ENCODE results near the gene DLL1. TPM values are rescaled to one million over a fixed set of nuclear protein-coding genes. Genes with fewer than 3 reads are reported as not detected.

The DLL1 gene
- total RNA-seq, 1 donor from 2014 or later: 59.8 TPM

- H3K27ac Mint-ChIP-seq (ENCODE audit: unreplicated experiment): no peak overlapping the region
- H3K4me3 Mint-ChIP-seq: no peak overlapping the region
- no peaks in the 10 kb centered on the region for H3K9me3 Mint-ChIP-seq
- DNase-seq (ENCODE audit: low read depth, low spot score): no peak
- no peaks in the 10 kb centered on the region for H3K4me1 Mint-ChIP-seq
- TF ChIP-seq, protein P1, sequence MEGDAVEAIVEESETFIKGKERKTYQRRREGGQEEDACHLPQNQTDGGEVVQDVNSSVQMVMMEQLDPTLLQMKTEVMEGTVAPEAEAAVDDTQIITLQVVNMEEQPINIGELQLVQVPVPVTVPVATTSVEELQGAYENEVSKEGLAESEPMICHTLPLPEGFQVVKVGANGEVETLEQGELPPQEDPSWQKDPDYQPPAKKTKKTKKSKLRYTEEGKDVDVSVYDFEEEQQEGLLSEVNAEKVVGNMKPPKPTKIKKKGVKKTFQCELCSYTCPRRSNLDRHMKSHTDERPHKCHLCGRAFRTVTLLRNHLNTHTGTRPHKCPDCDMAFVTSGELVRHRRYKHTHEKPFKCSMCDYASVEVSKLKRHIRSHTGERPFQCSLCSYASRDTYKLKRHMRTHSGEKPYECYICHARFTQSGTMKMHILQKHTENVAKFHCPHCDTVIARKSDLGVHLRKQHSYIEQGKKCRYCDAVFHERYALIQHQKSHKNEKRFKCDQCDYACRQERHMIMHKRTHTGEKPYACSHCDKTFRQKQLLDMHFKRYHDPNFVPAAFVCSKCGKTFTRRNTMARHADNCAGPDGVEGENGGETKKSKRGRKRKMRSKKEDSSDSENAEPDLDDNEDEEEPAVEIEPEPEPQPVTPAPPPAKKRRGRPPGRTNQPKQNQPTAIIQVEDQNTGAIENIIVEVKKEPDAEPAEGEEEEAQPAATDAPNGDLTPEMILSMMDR (conservative IDR thresholded peaks at IDR 0.05): no peak
- peaks cover 3% of the 10 kb centered on the region for H3K27me3 Mint-ChIP-seq (ENCODE audit: low read depth)
- no peaks in the 10 kb centered on the region for H3K36me3 Mint-ChIP-seq (ENCODE audit: low read depth)
Measured at GRCh38 chr6:170256641-170257040, 34.2 kb downstream of the DLL1 start.

DNA sequence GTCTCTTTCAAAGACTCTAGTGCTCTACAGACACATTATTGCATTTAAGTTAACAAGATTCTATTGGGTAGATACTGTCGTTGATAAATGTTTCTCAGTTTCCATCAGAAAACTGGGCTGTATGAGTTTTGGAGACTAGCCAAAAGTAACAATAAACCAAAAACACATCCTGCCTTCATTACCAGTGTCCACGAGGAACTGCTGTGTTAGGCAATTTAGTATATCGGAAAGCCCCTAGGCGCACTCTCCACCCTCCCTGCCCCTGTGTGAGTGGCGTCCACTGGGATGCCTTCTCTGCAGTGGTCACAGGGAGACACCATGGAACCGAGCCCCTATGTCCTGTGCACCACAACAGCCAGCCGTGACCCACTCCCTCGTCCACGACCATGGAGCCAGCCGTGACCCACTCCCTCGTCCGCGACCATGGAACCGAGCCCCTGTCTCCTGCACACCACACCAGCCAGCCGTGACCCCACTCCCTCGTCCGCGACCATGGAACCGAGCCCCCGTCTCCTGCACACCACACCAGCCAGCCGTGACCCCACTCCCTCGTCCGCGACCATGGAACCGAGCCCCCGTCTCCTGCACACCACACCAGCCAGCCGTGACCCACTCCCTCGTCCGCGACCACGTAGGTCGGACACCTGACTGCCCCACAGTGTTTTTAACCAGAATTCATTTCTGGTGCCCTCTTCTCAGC, 35.3 kb downstream of the DLL1 start:
- Mint-ChIP-seq H3K9me3 (no peaks in the 10 kb centered on the region), H3K4me3 (no peak overlapping the region), H3K27me3 (ENCODE audit: low read depth) (peaks cover 3% of the 10 kb centered on the region), H3K4me1 (peaks cover 6% of the 10 kb centered on the region), H3K36me3 (ENCODE audit: low read depth) (no peaks in the 10 kb centered on the region), H3K27ac (ENCODE audit: unreplicated experiment) (no peak overlapping the region)
- TF ChIP-seq, protein P1 (conservative IDR thresholded peaks at IDR 0.05): no peak
- no peak for DNase-seq (ENCODE audit: low read depth, low spot score)

DNA sequence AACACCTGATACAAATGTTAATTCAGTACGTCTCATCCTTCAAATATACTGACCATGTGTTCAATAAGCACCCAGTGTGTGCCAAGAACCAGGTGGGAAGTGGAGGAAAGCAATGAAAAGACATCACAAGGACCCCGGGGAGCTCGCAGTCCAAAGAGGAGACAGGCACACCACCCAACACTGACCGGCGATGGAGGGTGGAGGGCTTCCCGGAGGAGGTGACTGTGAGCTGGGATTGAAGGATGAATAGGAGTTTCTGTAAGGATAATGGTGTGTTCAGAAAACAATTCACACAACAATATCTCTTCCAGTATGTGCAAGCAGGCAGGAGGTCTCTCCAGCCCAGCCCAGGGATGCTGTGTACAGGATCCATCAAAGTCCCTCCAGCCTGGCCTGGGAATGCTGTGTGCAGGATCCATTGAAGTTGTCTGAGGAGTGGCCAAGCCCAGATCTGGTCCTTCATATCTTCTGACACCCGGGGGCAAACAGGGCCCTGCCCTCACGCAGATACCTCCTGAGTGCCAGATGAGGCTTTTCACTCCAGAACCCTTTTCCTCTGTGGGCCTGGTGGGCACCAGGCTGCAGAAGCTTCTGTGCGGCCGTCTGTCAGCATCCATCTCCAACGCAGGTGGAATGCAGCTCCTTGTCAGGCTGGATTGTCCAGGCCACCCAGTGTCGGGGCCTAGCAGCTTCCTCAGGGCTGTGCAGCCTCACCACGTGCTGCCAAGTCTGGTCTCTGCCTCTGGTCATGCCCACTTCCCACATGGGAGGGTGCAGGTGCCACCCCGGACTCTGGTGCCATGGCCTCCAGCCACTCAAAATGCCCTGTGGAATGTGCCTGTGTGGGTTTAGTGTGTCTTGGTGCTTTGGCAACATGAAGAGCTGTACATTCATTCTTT, 36.3 kb downstream of the DLL1 start:
- Mint-ChIP-seq H3K36me3 (ENCODE audit: low read depth) (no peaks in the 10 kb centered on the region), H3K4me3 (no peak overlapping the region), H3K9me3 (no peaks in the 10 kb centered on the region), H3K4me1 (peaks cover 8% of the 10 kb centered on the region), H3K27ac (ENCODE audit: unreplicated experiment) (no peak overlapping the region), H3K27me3 (ENCODE audit: low read depth) (peaks cover 3% of the 10 kb centered on the region)
- TF ChIP-seq, protein P1 (conservative IDR thresholded peaks at IDR 0.05): no peak
- no peak for DNase-seq (ENCODE audit: low read depth, low spot score)

- H3K9me3 Mint-ChIP-seq: no peaks in the 10 kb centered on the region
- H3K4me1 Mint-ChIP-seq: peaks cover 8% of the 10 kb centered on the region
- no peak overlapping the region for H3K27ac Mint-ChIP-seq (ENCODE audit: unreplicated experiment)
- no peak overlapping the region for H3K4me3 Mint-ChIP-seq
- TF ChIP-seq, protein P1 (conservative IDR thresholded peaks at IDR 0.05): no peak
- no peaks in the 10 kb centered on the region for H3K36me3 Mint-ChIP-seq (ENCODE audit: low read depth)
- peaks cover 3% of the 10 kb centered on the region for H3K27me3 Mint-ChIP-seq (ENCODE audit: low read depth)
- no peak for DNase-seq (ENCODE audit: low read depth, low spot score)
Measured at GRCh38 chr6:170253910-170254269, 37.0 kb downstream of the DLL1 start.

DNA sequence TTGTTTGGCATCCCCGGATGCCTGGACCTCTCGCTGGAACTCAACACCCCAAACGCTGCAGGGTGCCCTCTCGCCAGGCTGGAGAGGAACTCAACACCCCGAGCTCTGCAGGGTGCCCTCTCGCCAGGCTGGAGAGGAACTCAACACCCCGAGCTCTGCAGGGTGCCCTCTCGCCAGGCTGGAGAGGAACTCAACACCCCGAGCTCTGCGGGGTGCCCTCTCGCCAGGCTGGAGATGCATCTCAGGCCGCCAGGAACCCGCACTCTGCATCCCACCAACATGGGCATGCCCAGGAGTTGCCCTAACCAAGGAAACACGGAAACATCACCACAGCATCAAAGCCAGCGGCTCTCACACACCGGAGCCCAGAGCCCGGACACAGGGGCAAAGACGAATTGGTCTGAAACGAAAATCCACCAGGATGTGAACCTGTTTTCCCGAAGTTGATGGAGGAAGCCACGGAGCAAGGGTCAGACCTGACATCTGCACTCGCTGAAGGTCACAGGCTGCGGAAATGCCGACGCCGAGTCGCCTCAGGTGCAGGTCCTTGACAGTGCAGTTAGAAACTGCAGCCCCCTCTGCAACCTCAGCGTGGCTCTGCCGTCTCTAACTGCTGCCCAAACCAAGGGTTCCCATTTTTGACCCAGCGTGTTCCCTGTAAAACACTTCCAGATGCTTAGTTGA, 37.5 kb downstream of the DLL1 start:
- no peak overlapping the region for H3K4me3 Mint-ChIP-seq
- peaks cover 3% of the 10 kb centered on the region for H3K27me3 Mint-ChIP-seq (ENCODE audit: low read depth)
- H3K4me1 Mint-ChIP-seq: peaks cover 8% of the 10 kb centered on the region
- TF ChIP-seq, protein P1 (conservative IDR thresholded peaks at IDR 0.05): no peak
- no peaks in the 10 kb centered on the region for H3K9me3 Mint-ChIP-seq
- no peak for DNase-seq (ENCODE audit: low read depth, low spot score)
- no peak overlapping the region for H3K27ac Mint-ChIP-seq (ENCODE audit: unreplicated experiment)
- H3K36me3 Mint-ChIP-seq (ENCODE audit: low read depth): no peaks in the 10 kb centered on the region

Data from neural crest cell (in vitro differentiated cells).